ACC112 (cell line): Measurements from ENCODE around the gene POPDC2.

Experiments used
- H2AFZ ChIP-seq: fragments of 200-600 bp; sonication (generic); one replicate; pipeline ENCODE4 v1.6.0; 2017; ENCODE audit warnings: antibody characterized with exemption, low read length; ENCODE audit not compliant: unreplicated experiment
- H3K27ac ChIP-seq: fragments of 200-600 bp; sonication (generic); 2 replicates; pipeline ENCODE4 v1.5.1; 2014; ENCODE audit warnings: low read depth, mild to moderate bottlenecking, antibody characterized with exemption, low read length, moderate library complexity
- H3K27me3 ChIP-seq: fragments of 200-600 bp; sonication (generic); 2 replicates; pipeline ENCODE4 v1.6.1; 2014; ENCODE audit warnings: mild to moderate bottlenecking, antibody characterized with exemption, low read length, moderate library complexity, mixed read lengths; ENCODE audit not compliant: insufficient read depth
- H3K36me3 ChIP-seq: fragments of 200-600 bp; sonication (generic); 2 replicates; pipeline ENCODE4 v1.6.1; 2016; ENCODE audit warnings: mild to moderate bottlenecking, antibody characterized with exemption, low read length, moderate library complexity, mixed read lengths; ENCODE audit not compliant: insufficient read depth
- H3K4me1 ChIP-seq: fragments of 200-600 bp; sonication (generic); one replicate; pipeline ENCODE4 v1.6.1; 2016; ENCODE audit warnings: low read length, mixed read lengths; ENCODE audit not compliant: insufficient read depth, unreplicated experiment, control insufficient read depth
- H3K4me3 ChIP-seq: fragments of 200-600 bp; sonication (generic); 2 replicates; pipeline ENCODE4 v1.5.1; 2014; ENCODE audit warnings: mild to moderate bottlenecking, low read depth, low read length
- H3K79me2 ChIP-seq: fragments of 200-600 bp; sonication (generic); one replicate; pipeline ENCODE4 v1.6.0; 2016; ENCODE audit warnings: low read length; ENCODE audit not compliant: control insufficient read depth, unreplicated experiment, insufficient read depth

Gene POPDC2

GRCh38 chr3:119669906-119670570 lies 9.6 kb upstream of the POPDC2 start:
- H2AFZ ChIP-seq: no peak overlapping the region
- no peak overlapping the region for H3K4me3 ChIP-seq
- no peaks in the 10 kb centered on the region for H3K27me3 ChIP-seq
- H3K27ac ChIP-seq: peak overlapping the region; percentile 33
- peaks cover 11% of the 10 kb centered on the region for H3K4me1 ChIP-seq
- peaks cover 2% of the 10 kb centered on the region for H3K79me2 ChIP-seq
- H3K36me3 ChIP-seq: peaks cover 13% of the 10 kb centered on the region; the same call in 1 of the 2 replicates

GRCh38 chr3:119665954-119666559 lies 5.7 kb upstream of the POPDC2 start:
- Histone ChIP-seq H3K79me2 (no peaks in the 10 kb centered on the region), H2AFZ (no peak overlapping the region), H3K27ac (no peak overlapping the region), H3K4me3 (no peak overlapping the region), H3K27me3 (no peaks in the 10 kb centered on the region), H3K36me3 (0 out of 2 replicates have a peak, but pooled peaks cover 8% of the 10 kb centered on the region), H3K4me1 (peaks cover 38% of the 10 kb centered on the region)

- no peaks in the 10 kb centered on the region for H3K79me2 ChIP-seq
- H3K27me3 ChIP-seq: no peaks in the 10 kb centered on the region
- no peak overlapping the region for H3K4me3 ChIP-seq
- H2AFZ ChIP-seq: peak overlapping the region; percentile 28
- H3K4me1 ChIP-seq: peaks cover 36% of the 10 kb centered on the region
- peak overlapping the region; percentile 51 for H3K27ac ChIP-seq
- H3K36me3 ChIP-seq: 0 out of 2 replicates have a peak, but pooled peaks cover 3% of the 10 kb centered on the region
Observed at GRCh38 chr3:119664850-119665379, 4.5 kb upstream of the POPDC2 start.

GRCh38 chr3:119664370-119664769 lies 4.0 kb upstream of the POPDC2 start:
- Histone ChIP-seq H2AFZ (peak overlapping the region; percentile 28), H3K79me2 (no peaks in the 10 kb centered on the region), H3K4me3 (no peak overlapping the region), H3K36me3 (0 out of 2 replicates have a peak, but pooled peaks cover 3% of the 10 kb centered on the region), H3K4me1 (peaks cover 33% of the 10 kb centered on the region), H3K27me3 (no peaks in the 10 kb centered on the region), H3K27ac (peak overlapping the region; percentile 51)

- no peaks in the 10 kb centered on the region for H3K27me3 ChIP-seq
- H3K27ac ChIP-seq: peak overlapping the region; percentile 51
- peaks cover 33% of the 10 kb centered on the region for H3K4me1 ChIP-seq
- H3K79me2 ChIP-seq: no peaks in the 10 kb centered on the region
- H3K4me3 ChIP-seq: no peak overlapping the region
- H2AFZ ChIP-seq: no peak overlapping the region
- 0 out of 2 replicates have a peak, but pooled peaks cover 3% of the 10 kb centered on the region for H3K36me3 ChIP-seq
Observed at GRCh38 chr3:119663885-119664284, 3.5 kb upstream of the POPDC2 start.

- H3K4me3 ChIP-seq: no peak overlapping the region
- H3K27ac ChIP-seq: peak overlapping the region; percentile 51; the same call in 1 of the 2 replicates
- peaks cover 33% of the 10 kb centered on the region for H3K4me1 ChIP-seq
- no peak overlapping the region for H2AFZ ChIP-seq
- H3K36me3 ChIP-seq: no peaks in the 10 kb centered on the region
- H3K27me3 ChIP-seq: no peaks in the 10 kb centered on the region
- H3K79me2 ChIP-seq: no peaks in the 10 kb centered on the region
Observed at GRCh38 chr3:119662604-119663373, 2.4 kb upstream of the POPDC2 start.

GRCh38 chr3:119659606-119660291 lies 640 bp downstream of the POPDC2 start:
- H3K27ac ChIP-seq: no peak overlapping the region
- no peaks in the 10 kb centered on the region for H3K27me3 ChIP-seq
- no peak overlapping the region for H2AFZ ChIP-seq
- H3K79me2 ChIP-seq: no peaks in the 10 kb centered on the region
- no peak overlapping the region for H3K4me3 ChIP-seq
- peaks cover 28% of the 10 kb centered on the region for H3K4me1 ChIP-seq
- H3K36me3 ChIP-seq: no peaks in the 10 kb centered on the region

- Histone ChIP-seq H3K36me3 (no peaks in the 10 kb centered on the region), H3K4me1 (peaks cover 21% of the 10 kb centered on the region), H3K27ac (no peak overlapping the region), H3K79me2 (no peaks in the 10 kb centered on the region), H2AFZ (no peak overlapping the region), H3K27me3 (no peaks in the 10 kb centered on the region), H3K4me3 (no peak overlapping the region)
Observed at GRCh38 chr3:119658994-119659393, 1.4 kb downstream of the POPDC2 start.

- Histone ChIP-seq H2AFZ (no peak overlapping the region), H3K36me3 (no peaks in the 10 kb centered on the region), H3K27ac (no peak overlapping the region), H3K27me3 (no peaks in the 10 kb centered on the region), H3K4me3 (no peak overlapping the region), H3K79me2 (no peaks in the 10 kb centered on the region), H3K4me1 (peaks cover 12% of the 10 kb centered on the region)
Observed at GRCh38 chr3:119657887-119658702, 2.3 kb downstream of the POPDC2 start.
